Activated T-helper 1 cell treated with anti-CD3 and anti-CD28 coated beads, Interleukin-2, amount 50 U/mL, for 16 hours (primary cell): ENCODE data around the gene IFI27L2.

Experiments used
- DNase-seq, 2 donors: peaks; one replicate each; pipeline ENCODE4 v3.0.0-alpha.2; 2020; ENCODE audit warnings: low read depth in 1 of 2, low spot score in 1 of 2

IFI27L2 gene

GRCh38 chr14:94153750-94154342 lies 24.4 kb upstream of the IFI27L2 start:
- DNase-seq = no peak

GRCh38 chr14:94152676-94153075 lies 23.3 kb upstream of the IFI27L2 start:
- no peak for DNase-seq

GRCh38 chr14:94145902-94146527 lies 16.6 kb upstream of the IFI27L2 start:
- no peak for DNase-seq

DNA sequence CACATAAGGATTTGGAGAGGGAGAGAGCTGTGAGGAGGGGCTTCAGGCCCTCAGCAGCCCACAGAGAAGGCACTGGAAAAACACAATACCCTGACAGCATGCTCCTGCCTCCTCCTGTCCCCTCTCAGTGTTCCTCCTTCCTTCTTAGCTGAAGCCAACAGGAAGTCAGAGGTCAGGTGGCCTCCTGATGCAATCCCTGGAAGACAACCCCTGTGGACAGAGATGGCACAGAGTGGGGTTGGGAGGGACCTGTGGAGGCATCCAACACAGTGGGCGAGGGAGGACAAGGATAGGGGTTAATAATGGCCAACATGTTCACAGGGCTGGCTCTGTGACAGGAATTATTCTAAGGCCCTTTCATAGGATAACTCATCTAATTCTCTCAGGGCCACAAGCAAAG lies 15.4 kb upstream of the IFI27L2 start:
- DNase-seq = no peak

GRCh38 chr14:94143711-94144110 lies 14.3 kb upstream of the IFI27L2 start:
- no peak for DNase-seq

DNA sequence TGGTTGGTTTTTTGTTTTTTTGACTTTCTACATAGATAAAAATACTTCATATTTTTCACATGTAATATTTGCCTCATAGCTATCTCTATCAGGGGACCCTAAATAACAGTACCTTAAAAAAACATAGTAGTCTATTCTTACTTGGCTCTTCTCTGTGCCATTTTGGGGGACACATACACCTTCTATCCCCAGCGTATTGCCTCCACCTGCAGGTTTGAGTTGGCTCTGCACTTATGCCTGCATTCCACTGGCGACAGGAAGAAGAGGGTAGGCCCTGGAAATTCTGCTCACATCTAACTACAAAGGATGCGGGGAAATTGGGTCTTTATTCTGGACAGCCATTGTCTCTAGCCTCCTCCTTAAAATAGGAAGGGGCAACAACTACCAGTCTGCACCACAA lies 13.8 kb upstream of the IFI27L2 start:
- DNase-seq = no peak

- DNase-seq = no peak
These were observed 13.4 kb upstream of the IFI27L2 start for GRCh38 chr14:94142836-94143235.

GRCh38 chr14:94142247-94142646 lies 12.8 kb upstream of the IFI27L2 start:
- DNase-seq = no peak

- no peak for DNase-seq
These were observed 10.0 kb upstream of the IFI27L2 start for GRCh38 chr14:94139421-94139820.

DNA sequence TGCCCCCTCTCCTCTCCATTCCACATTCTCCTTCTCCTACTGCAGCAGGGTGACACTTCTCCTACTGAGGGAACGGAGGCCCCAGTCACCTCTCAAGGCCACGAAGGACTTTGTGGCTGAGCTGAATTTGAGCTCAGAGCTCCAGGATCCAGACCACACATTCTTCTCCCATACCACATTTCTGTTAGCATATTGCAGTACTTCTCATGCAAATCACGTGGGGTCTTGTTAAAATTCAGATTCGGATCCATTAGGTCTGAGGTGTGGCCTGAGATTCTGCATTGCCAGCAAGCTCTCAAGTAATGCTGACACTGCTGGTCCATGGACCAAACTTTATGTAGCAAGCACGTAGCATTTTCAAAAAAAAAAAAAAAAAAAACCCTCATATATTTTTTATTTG lies 9.6 kb upstream of the IFI27L2 start:
- no peak for DNase-seq

- DNase-seq = no peak
These were observed 8.8 kb upstream of the IFI27L2 start for GRCh38 chr14:94138251-94138650.

- DNase-seq = peak; percentile 72 to 82
These were observed 7.3 kb upstream of the IFI27L2 start for GRCh38 chr14:94136575-94137331.

DNA sequence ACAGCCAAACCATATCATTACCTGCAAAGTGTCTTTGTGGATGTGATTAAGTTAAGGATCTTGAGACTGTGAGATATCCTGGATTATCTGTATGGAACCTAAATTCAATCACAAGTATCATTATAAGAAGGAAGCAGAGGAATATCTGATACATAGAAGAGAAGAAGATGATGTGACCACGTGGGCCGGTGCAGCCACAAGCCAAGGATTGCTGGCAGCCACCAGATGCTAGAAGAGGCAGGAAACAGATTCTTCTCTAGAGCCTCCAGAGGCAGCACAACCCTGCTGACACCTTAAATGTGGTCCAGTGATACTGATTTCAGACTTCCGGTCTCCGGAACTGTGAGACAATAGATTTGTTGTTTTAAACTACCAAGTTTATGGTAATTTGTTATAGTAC lies 6.1 kb upstream of the IFI27L2 start:
- no peak for DNase-seq

- peak in 1 of 2 donors; percentile 42 for DNase-seq
These were observed 3.0 kb upstream of the IFI27L2 start for GRCh38 chr14:94132285-94132887.

- DNase-seq = no peak
These were observed 482 bp upstream of the IFI27L2 start for GRCh38 chr14:94129758-94130414.

- no peak for DNase-seq
These were observed 1.1 kb downstream of the IFI27L2 start for GRCh38 chr14:94128216-94128839.

DNA sequence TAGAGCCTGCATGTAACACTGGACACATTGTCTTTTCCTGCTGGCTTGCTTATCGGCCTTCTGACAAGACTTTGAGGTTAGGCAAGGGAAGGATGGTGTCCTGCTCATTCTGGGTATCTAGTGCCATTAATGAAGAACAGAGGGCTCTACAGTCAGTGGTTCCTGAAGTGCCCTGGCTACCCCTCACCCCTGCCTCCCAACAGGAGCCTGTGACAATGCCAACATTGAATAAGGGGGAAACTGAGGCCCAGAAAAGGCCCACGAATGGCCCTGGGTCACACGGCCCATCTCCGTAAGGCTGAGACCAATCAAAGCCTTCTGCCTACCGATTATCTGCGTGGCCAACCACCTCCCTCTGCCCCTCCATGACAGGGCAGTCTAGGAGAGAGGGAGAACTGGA lies 2.1 kb downstream of the IFI27L2 start:
- DNase-seq = no peak

DNA sequence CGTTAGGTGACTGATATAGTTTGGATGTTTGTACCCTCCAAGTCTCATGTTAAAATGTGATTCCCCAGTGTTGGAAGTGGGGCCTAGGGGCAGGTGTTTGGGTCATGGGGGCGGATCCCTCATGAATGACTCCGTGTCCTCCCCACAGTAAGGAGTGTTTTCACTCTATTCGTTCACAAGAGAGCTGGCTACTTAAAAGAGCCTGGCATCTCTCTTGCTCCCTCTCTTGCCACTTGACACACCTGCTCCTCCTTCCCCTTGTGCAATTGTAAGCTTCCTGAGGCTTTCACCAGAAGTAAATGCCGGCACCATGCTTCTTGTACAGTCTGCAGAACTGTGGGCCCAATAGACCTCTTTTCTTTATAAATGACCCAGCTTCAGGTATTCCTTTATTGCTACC lies 2.6 kb downstream of the IFI27L2 start:
- DNase-seq = no peak

DNA sequence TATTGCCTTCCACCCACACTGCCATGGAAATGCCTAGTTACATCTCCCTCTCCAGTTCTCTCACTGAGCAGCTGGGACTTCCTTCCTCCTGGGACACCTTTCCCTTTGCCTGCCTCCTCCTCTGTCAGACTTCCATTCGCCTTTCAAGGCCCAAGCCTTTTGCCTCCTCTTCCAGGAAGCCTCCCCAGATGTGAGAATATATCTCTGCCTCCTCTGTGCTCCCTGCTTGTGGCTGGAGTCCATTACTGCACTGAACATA lies 3.1 kb downstream of the IFI27L2 start:
- no peak for DNase-seq

DNA sequence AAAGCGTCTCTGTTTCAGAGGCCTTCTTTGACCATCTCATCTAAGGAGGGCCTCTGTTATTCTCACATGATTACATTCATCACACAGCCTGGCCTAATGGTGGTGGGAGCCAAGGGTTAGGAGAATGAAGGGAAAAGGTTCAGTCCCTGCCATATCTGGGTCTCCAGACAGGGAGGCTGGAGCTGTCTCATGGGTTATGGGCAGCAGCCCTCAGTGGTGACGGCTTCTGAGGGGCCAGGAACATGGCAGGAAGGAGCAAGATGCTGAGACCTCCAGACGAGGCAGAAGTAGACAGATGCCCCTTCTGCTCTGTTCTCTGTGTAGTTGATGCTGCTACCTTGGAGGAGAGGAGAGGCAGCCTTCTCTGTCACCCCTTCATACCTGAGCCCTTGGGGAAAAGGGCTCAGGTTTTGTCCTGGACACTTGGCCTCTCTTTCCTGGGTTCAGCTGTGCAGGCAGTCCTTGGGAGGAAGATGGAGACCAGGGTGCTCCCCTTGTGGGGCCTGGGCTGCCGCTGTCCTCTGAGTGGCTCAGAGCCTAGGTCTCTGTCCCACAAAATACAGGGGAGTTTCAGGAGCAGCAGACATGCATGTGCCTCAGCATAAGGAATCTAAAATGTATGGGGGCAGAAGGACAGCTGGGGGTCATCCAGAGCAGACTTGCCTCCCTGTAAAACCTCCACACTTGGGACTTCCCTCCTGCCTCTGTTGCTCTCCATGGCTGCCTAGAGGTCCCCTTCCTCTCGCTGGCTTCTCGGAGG lies 3.6 kb downstream of the IFI27L2 start:
- DNase-seq = no peak
